Measurements from ENCODE around the gene USP19.

USP19 gene

GRCh38 chr3:49098910-49099630 lies 21.6 kb downstream of the USP19 start:
- no peak for DNase-seq (ENCODE audit: low read depth)

DNA sequence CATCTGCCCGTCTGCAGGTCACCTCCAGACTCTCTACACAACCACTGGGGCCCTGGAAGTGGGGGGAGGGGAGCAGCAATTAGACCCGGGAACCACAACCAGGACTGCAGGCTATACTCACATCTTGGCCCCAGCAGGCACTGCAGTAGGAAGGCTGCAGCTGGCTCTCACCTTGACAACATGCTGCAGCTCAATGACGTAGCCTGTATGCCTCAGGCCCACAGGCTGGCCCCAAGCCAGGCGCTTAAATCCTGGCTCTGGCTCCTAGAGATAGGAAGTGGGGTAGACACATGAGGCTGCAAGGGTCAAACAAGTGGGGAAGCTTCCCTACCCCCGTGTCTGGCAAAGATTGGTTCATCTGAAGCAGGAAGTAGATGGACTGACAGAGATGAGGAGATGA lies 22.2 kb downstream of the USP19 start:
- peak; percentile 21 for DNase-seq (ENCODE audit: low read depth)

DNA sequence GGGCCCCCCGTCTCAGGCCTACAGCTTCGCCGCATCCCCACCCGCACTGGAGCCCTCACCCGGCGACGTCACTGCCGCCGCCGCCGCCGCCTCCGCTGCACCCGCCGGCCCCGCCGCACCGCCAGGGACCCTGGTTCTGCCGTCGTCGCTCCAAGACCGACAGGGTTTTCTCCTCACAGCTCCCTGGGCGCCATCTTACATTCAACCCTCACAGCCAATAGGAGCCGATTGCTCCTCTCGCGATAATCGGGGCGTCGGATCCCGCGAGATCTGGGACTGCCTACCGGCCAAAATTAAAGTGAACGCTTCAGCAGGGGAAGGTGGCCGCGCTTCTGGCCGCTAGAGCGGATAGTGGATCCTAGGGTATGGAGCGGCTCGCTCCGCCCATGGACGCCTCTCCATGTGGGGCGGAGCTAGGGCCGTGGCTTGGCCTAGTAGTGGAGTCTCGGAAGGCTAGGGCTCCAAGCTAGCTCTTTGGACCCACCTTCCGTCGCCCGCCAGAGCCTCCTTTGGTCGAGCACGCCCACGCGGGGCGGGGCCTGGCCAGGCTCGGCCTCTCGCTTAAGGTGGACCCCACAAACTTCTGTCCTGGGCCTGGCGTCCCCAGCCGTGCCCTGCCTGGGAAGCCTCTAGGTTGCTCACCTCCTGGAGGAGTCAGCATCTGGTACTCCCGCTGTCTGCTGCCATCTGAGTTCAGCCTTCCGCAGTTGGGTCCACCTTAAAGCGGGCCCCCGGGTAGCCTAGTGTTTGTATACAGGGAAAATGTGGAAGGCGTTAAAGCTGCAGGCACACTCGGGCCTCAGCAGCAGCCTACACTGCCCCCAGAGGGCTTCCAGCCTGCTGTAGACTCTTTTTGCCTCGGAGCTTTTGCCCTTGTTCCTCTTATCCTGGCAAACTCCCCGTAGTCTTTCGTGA lies 26.5 kb downstream of the USP19 start, which contains the start of gene QRICH1:
Gene QRICH1, minus strand, starts transcription at position 219 of the 915 bp plus-strand sequence. CDS start 17,054 bp downstream, outside the sequence.
- DNase-seq (ENCODE audit: low read depth), result peak; percentile 92

DNA sequence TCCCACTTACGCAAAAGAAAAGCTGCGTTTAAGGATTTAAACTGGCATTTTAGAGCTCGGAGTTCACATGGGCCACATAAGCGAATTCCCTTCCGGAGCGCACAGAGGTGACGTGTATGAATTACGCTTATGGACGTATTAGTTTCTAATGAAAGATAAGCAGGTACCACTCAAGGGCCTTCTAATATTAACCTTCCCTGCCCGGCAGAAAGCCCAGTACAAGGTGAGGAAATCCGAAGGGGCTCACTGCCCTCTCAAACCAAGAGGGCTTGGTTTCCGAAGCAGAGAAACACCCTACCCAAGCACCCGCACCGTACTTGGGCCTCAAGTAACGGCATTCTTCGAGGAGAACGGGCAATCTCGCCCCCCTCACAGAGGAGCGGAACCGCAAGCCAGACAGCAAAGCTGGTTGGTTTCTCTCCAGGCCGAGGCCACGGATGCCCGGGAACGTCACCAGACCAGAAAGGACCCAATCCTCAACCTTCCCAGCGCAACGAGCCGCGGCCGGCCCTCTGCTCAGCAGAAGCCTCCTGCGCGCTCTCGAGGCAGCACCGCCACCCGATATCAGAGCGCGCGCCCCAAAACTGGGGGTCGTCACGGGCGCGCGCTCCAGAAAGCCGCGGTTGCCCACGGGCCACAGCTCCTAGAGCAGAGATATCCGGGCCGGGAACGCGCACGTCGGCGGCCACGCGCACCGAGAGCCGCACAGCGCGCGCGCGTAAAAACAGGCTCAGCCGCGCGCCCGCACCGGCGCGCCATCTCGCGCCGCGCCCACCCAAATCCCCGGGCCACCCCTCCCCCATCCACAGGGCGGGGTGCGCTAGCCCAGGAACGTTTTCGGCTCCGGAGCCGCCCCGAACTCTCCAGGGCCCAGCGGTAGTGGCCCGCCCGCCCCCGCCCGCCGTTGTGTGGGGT lies 27.4 kb downstream of the USP19 start:
- DNase-seq (ENCODE audit: low read depth), result peak; percentile 66

DNA sequence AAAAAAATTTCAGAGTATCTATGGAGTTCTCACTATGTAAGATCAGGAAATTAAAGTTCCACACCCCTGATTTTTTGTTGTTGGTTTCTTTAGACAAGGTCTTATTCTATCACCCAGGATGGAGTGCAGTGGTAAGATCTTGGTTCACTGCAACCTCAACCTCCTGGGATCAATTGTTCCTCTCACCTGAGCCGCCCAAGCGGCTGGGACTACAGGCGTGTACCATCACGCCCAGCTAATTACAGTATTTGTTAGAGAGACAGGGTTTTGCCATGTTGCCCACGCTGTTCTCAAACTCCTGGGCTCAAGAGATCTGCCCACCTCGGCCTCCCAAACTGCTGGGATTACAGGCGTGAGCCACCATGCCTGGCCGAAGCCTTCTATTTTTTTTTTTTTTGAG lies 39.2 kb downstream of the USP19 start:
- no peak for DNase-seq (ENCODE audit: low read depth)

GRCh38 chr3:49079270-49079669 lies 41.4 kb downstream of the USP19 start:
- DNase-seq (ENCODE audit: low read depth), result no peak

- no peak for DNase-seq (ENCODE audit: low read depth)
Observed at GRCh38 chr3:49076646-49077045, 44.0 kb downstream of the USP19 start.

- DNase-seq (ENCODE audit: low read depth), result no peak
Observed at GRCh38 chr3:49076116-49076515, 44.5 kb downstream of the USP19 start.
